Loucy (cell line): ENCODE results near the gene BOLA3.

ENCODE experiments used
- H2AFZ ChIP-seq: fragments of 200-600 bp; sonication (generic); 2 replicates; pipeline ENCODE4 v1.6.0; 2016; ENCODE audit warnings: antibody characterized with exemption, mild to moderate bottlenecking, low read length, moderate library complexity
- H3F3A ChIP-seq: fragments of 200-600 bp; 2 replicates; pipeline ENCODE4 v1.6.0; 2016; ENCODE audit warnings: antibody characterized with exemption, low read depth, mild to moderate bottlenecking
- H3K27me3 ChIP-seq: fragments of 200-600 bp; sonication (generic); 2 replicates; pipeline ENCODE4 v1.6.1; 2014; ENCODE audit warnings: low read length, mild to moderate bottlenecking; ENCODE audit not compliant: insufficient read depth, poor library complexity, severe bottlenecking
- H3K36me3 ChIP-seq: fragments of 200-600 bp; sonication (generic); 2 replicates; pipeline ENCODE4 v1.6.1; 2016; ENCODE audit warnings: low read length; ENCODE audit not compliant: insufficient read depth
- H3K4me1 ChIP-seq: fragments of 200-600 bp; sonication (generic); 2 replicates; pipeline ENCODE4 v1.5.1; 2014; ENCODE audit warnings: low read length, mild to moderate bottlenecking; ENCODE audit not compliant: insufficient read depth, poor library complexity, severe bottlenecking
- H3K4me2 ChIP-seq: fragments of 200-600 bp; sonication (generic); 2 replicates; pipeline ENCODE4 v1.6.0; 2014; ENCODE audit warnings: antibody characterized with exemption, low read length, low read depth, mild to moderate bottlenecking; ENCODE audit not compliant: poor library complexity, severe bottlenecking
- H3K4me3 ChIP-seq: fragments of 200-600 bp; sonication (generic); 2 replicates; pipeline ENCODE4 v1.5.1; 2014; ENCODE audit warnings: low read length, mild to moderate bottlenecking, mixed read lengths; ENCODE audit not compliant: poor library complexity, severe bottlenecking
- H3K79me2 ChIP-seq: fragments of 200-600 bp; sonication (generic); 2 replicates; pipeline ENCODE4 v1.6.1; 2014; ENCODE audit warnings: low read length; ENCODE audit not compliant: insufficient read depth
- H3K9ac ChIP-seq: fragments of 200-600 bp; sonication (generic); 2 replicates; pipeline ENCODE4 v1.6.0; 2014; ENCODE audit warnings: mild to moderate bottlenecking, low read depth, low read length, moderate library complexity; ENCODE audit not compliant: poor library complexity, severe bottlenecking
- H3K9me2 ChIP-seq: fragments of 200-600 bp; sonication (generic); replicated peaks from 2 replicates; pipeline ENCODE4 v1.6.1; 2016; ENCODE audit warnings: low read depth, low read length, mixed read lengths
- H3K9me3 ChIP-seq: fragments of 200-600 bp; sonication (generic); 2 replicates; pipeline ENCODE4 v1.6.1; 2014; ENCODE audit warnings: mild to moderate bottlenecking, antibody characterized with exemption, low read length, low read depth; ENCODE audit not compliant: insufficient read depth
- H4K20me1 ChIP-seq: fragments of 200-600 bp; sonication (generic); 2 replicates; pipeline ENCODE4 v1.6.0; 2014; ENCODE audit warnings: antibody characterized with exemption, low read length, mild to moderate bottlenecking; ENCODE audit not compliant: insufficient read depth, poor library complexity, severe bottlenecking
- EZH2phosphoT487 ChIP-seq: fragments of 200-600 bp; IDR thresholded peaks from 2 replicates; pipeline ENCODE4 v1.6.1; 2018; ENCODE audit warnings: antibody characterized with exemption, mild to moderate bottlenecking, moderate library complexity, borderline replicate concordance
- TF ChIP-seq, protein P1 (sequence below): fragments of 200-600 bp; sonication (generic); conservative IDR thresholded peaks from 2 replicates; pipeline ENCODE4 v1.5.1; 2014; ENCODE audit warnings: mild to moderate bottlenecking, antibody characterized with exemption, low read length

Gene BOLA3

DNA sequence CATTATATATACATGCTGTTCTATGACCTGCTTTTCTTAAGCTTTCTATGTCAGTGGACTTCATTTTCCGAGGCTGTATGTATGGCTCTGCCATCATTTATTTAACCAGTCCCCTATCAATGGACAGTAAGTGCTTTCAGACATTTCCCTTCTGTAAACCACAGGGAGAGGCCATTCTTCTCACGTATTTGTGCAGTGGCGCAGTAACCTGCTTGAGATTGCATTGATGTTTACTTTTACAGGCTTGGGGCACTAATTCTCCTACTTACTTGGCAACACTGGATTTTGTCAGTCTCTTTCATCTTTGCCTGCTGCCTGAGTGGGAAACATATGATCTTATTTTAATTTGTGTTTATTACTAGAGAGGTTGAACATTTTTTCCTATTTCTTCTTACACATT lies 52.1 kb downstream of the BOLA3 start:
- Histone ChIP-seq H4K20me1 (no peaks in the 10 kb centered on the region), H3K27me3 (no peaks in the 10 kb centered on the region), H3K4me3 (no peak overlapping the region), H3K9ac (no peak overlapping the region), H3K4me2 (no peak overlapping the region), H3K36me3 (peaks cover 91% of the 10 kb centered on the region), H3K9me3 (no peaks in the 10 kb centered on the region), H3K79me2 (no peaks in the 10 kb centered on the region), H3F3A (no peaks in the 10 kb centered on the region), H2AFZ (no peak overlapping the region), H3K4me1 (peaks cover 5% of the 10 kb centered on the region), H3K9me2 (no peaks in the 10 kb centered on the region)
- no peak for TF ChIP-seq EZH2phosphoT487
- TF ChIP-seq, protein P1, sequence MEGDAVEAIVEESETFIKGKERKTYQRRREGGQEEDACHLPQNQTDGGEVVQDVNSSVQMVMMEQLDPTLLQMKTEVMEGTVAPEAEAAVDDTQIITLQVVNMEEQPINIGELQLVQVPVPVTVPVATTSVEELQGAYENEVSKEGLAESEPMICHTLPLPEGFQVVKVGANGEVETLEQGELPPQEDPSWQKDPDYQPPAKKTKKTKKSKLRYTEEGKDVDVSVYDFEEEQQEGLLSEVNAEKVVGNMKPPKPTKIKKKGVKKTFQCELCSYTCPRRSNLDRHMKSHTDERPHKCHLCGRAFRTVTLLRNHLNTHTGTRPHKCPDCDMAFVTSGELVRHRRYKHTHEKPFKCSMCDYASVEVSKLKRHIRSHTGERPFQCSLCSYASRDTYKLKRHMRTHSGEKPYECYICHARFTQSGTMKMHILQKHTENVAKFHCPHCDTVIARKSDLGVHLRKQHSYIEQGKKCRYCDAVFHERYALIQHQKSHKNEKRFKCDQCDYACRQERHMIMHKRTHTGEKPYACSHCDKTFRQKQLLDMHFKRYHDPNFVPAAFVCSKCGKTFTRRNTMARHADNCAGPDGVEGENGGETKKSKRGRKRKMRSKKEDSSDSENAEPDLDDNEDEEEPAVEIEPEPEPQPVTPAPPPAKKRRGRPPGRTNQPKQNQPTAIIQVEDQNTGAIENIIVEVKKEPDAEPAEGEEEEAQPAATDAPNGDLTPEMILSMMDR, result no peak

DNA sequence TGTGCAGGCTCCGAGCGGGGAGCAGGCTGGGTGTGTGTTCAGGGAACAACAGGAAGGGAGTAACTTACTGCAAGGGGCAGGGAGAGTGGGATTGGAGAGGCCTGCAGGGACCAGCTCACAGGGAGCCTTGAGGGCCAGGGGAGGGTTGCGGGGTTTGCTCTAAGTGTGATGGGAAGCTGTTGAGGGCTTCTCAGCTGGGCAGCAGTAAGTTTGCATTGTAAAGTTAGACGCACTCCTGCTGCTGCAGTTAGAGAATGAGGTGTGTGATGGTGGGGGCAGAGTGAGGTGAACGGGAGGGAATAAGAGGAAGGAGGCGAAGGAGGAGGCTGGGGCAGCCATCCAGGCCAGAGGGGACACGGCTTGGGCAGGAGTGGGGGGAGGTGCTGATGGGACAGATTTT lies 53.4 kb downstream of the BOLA3 start:
- Histone ChIP-seq H3K27me3 (no peaks in the 10 kb centered on the region), H3K9me2 (no peaks in the 10 kb centered on the region), H3F3A (no peaks in the 10 kb centered on the region), H3K4me2 (no peak overlapping the region), H3K4me1 (peaks cover 5% of the 10 kb centered on the region), H4K20me1 (no peaks in the 10 kb centered on the region), H3K36me3 (peaks cover 91% of the 10 kb centered on the region), H3K9me3 (no peaks in the 10 kb centered on the region), H3K79me2 (no peaks in the 10 kb centered on the region), H3K9ac (no peak overlapping the region), H3K4me3 (no peak overlapping the region), H2AFZ (no peak overlapping the region)
- TF ChIP-seq, protein P1, result no peak
- TF ChIP-seq EZH2phosphoT487, result no peak

DNA sequence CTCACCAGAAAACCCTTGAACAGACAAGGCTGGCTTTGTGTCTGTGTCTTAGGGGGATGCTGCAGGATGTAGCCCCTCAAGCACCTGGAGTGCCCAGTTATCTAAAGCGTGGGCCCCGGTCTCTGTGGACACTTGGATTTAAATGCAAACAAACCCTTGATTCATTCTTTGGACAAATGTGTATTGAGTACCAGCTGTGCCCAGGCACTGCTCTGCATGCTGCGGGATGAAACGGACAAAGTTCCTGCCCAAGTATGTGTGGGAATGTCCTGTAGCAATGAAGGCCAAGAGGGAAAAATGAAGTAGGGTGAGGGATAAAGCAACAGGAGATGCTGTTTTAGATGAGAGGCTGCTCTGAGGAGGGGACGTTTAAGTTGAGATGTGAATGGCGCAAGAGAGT lies 53.9 kb downstream of the BOLA3 start:
- Histone ChIP-seq H3K4me1 (peaks cover 5% of the 10 kb centered on the region), H3F3A (no peaks in the 10 kb centered on the region), H3K36me3 (peaks cover 90% of the 10 kb centered on the region; the same call in 1 of the 2 replicates), H3K9me2 (no peaks in the 10 kb centered on the region), H3K79me2 (no peaks in the 10 kb centered on the region), H4K20me1 (no peaks in the 10 kb centered on the region), H3K4me2 (no peak overlapping the region), H3K27me3 (no peaks in the 10 kb centered on the region), H2AFZ (no peak overlapping the region), H3K9ac (no peak overlapping the region), H3K9me3 (no peaks in the 10 kb centered on the region), H3K4me3 (no peak overlapping the region)
- TF ChIP-seq EZH2phosphoT487, result no peak
- TF ChIP-seq, protein P1, result no peak
